Measurements from ENCODE around the gene NFKBIE. TPM values are rescaled to one million over a fixed set of nuclear protein-coding genes. Genes with fewer than 3 reads are reported as not detected.
"Not testable (repeated sequence)": the region's sequence is repeated elsewhere in the genome, so short reads cannot be mapped to it uniquely, and the experiment has no call there.

The NFKBIE gene, protein sequence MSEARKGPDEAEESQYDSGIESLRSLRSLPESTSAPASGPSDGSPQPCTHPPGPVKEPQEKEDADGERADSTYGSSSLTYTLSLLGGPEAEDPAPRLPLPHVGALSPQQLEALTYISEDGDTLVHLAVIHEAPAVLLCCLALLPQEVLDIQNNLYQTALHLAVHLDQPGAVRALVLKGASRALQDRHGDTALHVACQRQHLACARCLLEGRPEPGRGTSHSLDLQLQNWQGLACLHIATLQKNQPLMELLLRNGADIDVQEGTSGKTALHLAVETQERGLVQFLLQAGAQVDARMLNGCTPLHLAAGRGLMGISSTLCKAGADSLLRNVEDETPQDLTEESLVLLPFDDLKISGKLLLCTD
- 10 to 100 TPM in 2 of 4 donors, 1 to 10 TPM in 2; 7.6 to 13.5 (median 9.7) TPM for polyA plus RNA-seq
- long read RNA-seq, donor 1, transcript NFKBIE-201 (6 exons, 2,581 nt), result major isoform, 13 of 19 reads
- long read RNA-seq, donor 1, partial matches to known transcripts, result 6 of 19 reads
- long read RNA-seq, donor 1, other reads (novel, unspliced or antisense), result 0 of 19 reads
- long read RNA-seq, donor 2, partial matches to known transcripts, result 0 of 2 reads
- long read RNA-seq, donor 2, other reads (novel, unspliced or antisense), result 0 of 2 reads
- long read RNA-seq, donor 3, partial matches to known transcripts, result 0 of 2 reads
- long read RNA-seq, donor 3, other reads (novel, unspliced or antisense), result 0 of 2 reads
- long read RNA-seq, donor 4, result 0 reads
- long read RNA-seq, donor 5, partial matches to known transcripts, result 0 of 2 reads
- long read RNA-seq, donor 5, other reads (novel, unspliced or antisense), result 0 of 2 reads
- long read RNA-seq, donor 6, transcript NFKBIE-201 (6 exons, 2,581 nt), result major isoform, 6 of 6 reads
- long read RNA-seq, donor 6, partial matches to known transcripts, result 0 of 6 reads
- long read RNA-seq, donor 6, other reads (novel, unspliced or antisense), result 0 of 6 reads
- long read RNA-seq, donor 7, transcript NFKBIE-201 (6 exons, 2,581 nt), result major isoform, 5 of 5 reads
- long read RNA-seq, donor 7, partial matches to known transcripts, result 0 of 5 reads
- long read RNA-seq, donor 7, other reads (novel, unspliced or antisense), result 0 of 5 reads
- long read RNA-seq, donor 8, result 0 reads
- long read RNA-seq, donor 9, partial matches to known transcripts, result 0 of 1 reads
- long read RNA-seq, donor 9, other reads (novel, unspliced or antisense), result 0 of 1 reads
- long read RNA-seq, donor 10, transcript NFKBIE-201 (6 exons, 2,581 nt), result major isoform, 5 of 5 reads
- long read RNA-seq, donor 10, partial matches to known transcripts, result 0 of 5 reads
- long read RNA-seq, donor 10, other reads (novel, unspliced or antisense), result 0 of 5 reads

GRCh38 chr6:44265007-44265721 is at the start of gene NFKBIE:
Gene NFKBIE, minus strand, starts transcription at chr6:44265551. Its CDS starts 205 bp downstream, at chr6:44265346.
- peak within 1 kb of the TSS; percentile 82 to 84 (median 84) for H3K27ac ChIP-seq (ENCODE audit: low read depth in 1 of 3, low read length in 2 of 3)
- WGBS, 3 donors, result 0 to 1% (median 0%) methylated on average over 52 to 72 of the region's 72 CpGs
- H3K27me3 ChIP-seq (ENCODE audit: control insufficient read depth in 3 of 3, insufficient read depth in 3 of 3, low read length in 3 of 3), result peaks cover 4 to 21% (median 9%) of the 10 kb centered on the region in 3 donors
- H3K4me1 ChIP-seq (ENCODE audit: control insufficient read depth in 3 of 3, insufficient read depth in 2 of 3, low read depth in 1 of 3, low read length in 2 of 3), result peaks cover 0 to 28% (median 20%) of the 10 kb centered on the region in 3 donors
- peaks cover 0 to 2% of the 10 kb centered on the region in 2 donors for H3K9me3 ChIP-seq (ENCODE audit: control insufficient read depth in 2 of 2, insufficient read depth in 1 of 2, low read depth in 1 of 2, low read length in 1 of 2)
- no peak for FAIRE-seq
- peaks cover 0 to 29% (median 0%) of the 10 kb centered on the region in 3 donors for H3K36me3 ChIP-seq (ENCODE audit: control insufficient read depth in 3 of 3, insufficient read depth in 2 of 3, low read depth in 1 of 3, low read length in 3 of 3)
- DNase-seq, result peak; percentile 86 to 96
- peak within 1 kb of the TSS; percentile 66 to 85 (median 85) for H3K4me3 ChIP-seq (ENCODE audit: low read depth in 1 of 3, low read length in 3 of 3)

DNA sequence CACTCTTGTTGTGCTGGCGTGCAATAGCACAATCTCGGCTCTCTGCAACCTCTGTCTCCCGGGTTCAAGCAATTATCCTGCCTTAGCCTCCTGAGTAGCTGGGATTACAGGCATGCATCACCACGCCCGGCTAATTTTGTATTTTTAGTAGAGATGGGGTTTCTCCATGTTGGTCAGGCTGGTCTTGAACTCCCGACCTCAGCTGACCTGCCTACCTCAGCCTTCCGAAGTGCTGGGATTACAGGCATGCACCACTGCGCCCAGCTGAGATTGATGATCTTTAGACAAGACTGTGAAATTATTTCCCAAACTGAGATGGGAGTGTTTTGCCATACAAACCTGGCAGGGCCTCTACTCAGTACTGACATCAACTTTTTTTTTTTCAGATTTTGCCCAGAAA is 49.3 kb upstream of the NFKBIE start:
- 91 to 94% (median 91%) methylated on average over 8 of the region's 8 CpGs for WGBS, 3 donors
- Histone ChIP-seq H3K36me3 (ENCODE audit: control insufficient read depth in 3 of 3, insufficient read depth in 2 of 3, low read depth in 1 of 3, low read length in 3 of 3) (peaks cover 0 to 17% (median 0%) of the 10 kb centered on the region in 3 donors), H3K4me1 (ENCODE audit: control insufficient read depth in 3 of 3, insufficient read depth in 2 of 3, low read depth in 1 of 3, low read length in 2 of 3) (peaks cover 3 to 27% (median 10%) of the 10 kb centered on the region in 3 donors)
- not testable (repeated sequence) for H3K27me3 ChIP-seq (ENCODE audit: control insufficient read depth in 3 of 3, insufficient read depth in 3 of 3, low read length in 3 of 3); FAIRE-seq; H3K9me3 ChIP-seq (ENCODE audit: control insufficient read depth in 2 of 2, insufficient read depth in 1 of 2, low read depth in 1 of 2, low read length in 1 of 2); H3K27ac ChIP-seq (ENCODE audit: low read depth in 1 of 3, low read length in 2 of 3); H3K4me3 ChIP-seq (ENCODE audit: low read depth in 1 of 3, low read length in 3 of 3); DNase-seq

- FAIRE-seq, result no peak
- WGBS, 3 donors, result 1 to 2% (median 1%) methylated on average over 51 to 52 of the region's 52 CpGs
- H3K4me1 ChIP-seq (ENCODE audit: control insufficient read depth in 3 of 3, insufficient read depth in 2 of 3, low read depth in 1 of 3, low read length in 2 of 3), result peaks cover 3 to 36% (median 12%) of the 10 kb centered on the region in 3 donors
- peak within 1 kb of the TSS; percentile 16 to 82 (median 39) for H3K27ac ChIP-seq (ENCODE audit: low read depth in 1 of 3, low read length in 2 of 3)
- H3K9me3 ChIP-seq (ENCODE audit: control insufficient read depth in 2 of 2, insufficient read depth in 1 of 2, low read depth in 1 of 2, low read length in 1 of 2), result no peaks in the 10 kb centered on the region
- peak; percentile 87 to 96 for DNase-seq
- peaks cover 0 to 3% (median 0%) of the 10 kb centered on the region in 3 donors for H3K27me3 ChIP-seq (ENCODE audit: control insufficient read depth in 3 of 3, insufficient read depth in 3 of 3, low read length in 3 of 3)
- peaks cover 0 to 30% (median 0%) of the 10 kb centered on the region in 3 donors for H3K36me3 ChIP-seq (ENCODE audit: control insufficient read depth in 3 of 3, insufficient read depth in 2 of 3, low read depth in 1 of 3, low read length in 3 of 3)
- H3K4me3 ChIP-seq (ENCODE audit: low read depth in 1 of 3, low read length in 3 of 3), result peak within 1 kb of the TSS; percentile 81 to 83 (median 82)
Observed at GRCh38 chr6:44312901-44313788, 47.8 kb upstream of the NFKBIE start, which contains the start of gene AARS2. Gene AARS2, minus strand, starts transcription at chr6:44313347. Its CDS starts 24 bp downstream, at chr6:44313323.

GRCh38 chr6:44311767-44312166 is 46.4 kb upstream of the NFKBIE start:
- DNase-seq, result no peak
- Histone ChIP-seq H3K36me3 (ENCODE audit: control insufficient read depth in 3 of 3, insufficient read depth in 2 of 3, low read depth in 1 of 3, low read length in 3 of 3) (peaks cover 0 to 43% (median 3%) of the 10 kb centered on the region in 3 donors), H3K27ac (ENCODE audit: low read depth in 1 of 3, low read length in 2 of 3) (no peak overlapping the region), H3K27me3 (ENCODE audit: control insufficient read depth in 3 of 3, insufficient read depth in 3 of 3, low read length in 3 of 3) (peaks cover 0 to 3% (median 0%) of the 10 kb centered on the region in 3 donors), H3K4me1 (ENCODE audit: control insufficient read depth in 3 of 3, insufficient read depth in 2 of 3, low read depth in 1 of 3, low read length in 2 of 3) (peaks cover 3 to 36% (median 12%) of the 10 kb centered on the region in 3 donors), H3K9me3 (ENCODE audit: control insufficient read depth in 2 of 2, insufficient read depth in 1 of 2, low read depth in 1 of 2, low read length in 1 of 2) (no peaks in the 10 kb centered on the region), H3K4me3 (ENCODE audit: low read depth in 1 of 3, low read length in 3 of 3) (no peak overlapping the region)
- no peak for FAIRE-seq
- WGBS, 3 donors, result 62 to 82% (median 75%) methylated on average over 3 of the region's 3 CpGs

DNA sequence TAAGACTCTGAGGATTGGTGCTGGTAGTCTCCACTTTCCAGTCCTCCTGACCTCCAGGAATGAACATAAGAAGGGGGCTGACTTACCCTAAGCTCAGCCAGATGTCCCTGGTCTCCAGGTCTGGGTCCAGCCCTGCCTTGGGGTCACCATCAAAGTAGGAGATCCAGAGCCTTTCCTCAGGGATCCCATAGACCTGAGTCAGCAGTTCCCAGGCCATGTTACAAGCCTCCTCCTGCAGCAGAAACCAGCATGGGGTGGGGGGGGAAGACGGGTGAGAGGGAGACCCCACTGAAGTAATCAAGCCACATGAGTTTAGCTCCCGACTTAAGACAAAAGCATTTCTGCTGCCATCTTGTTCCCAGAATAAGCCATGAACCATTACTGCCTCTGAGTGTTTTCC is 46.0 kb upstream of the NFKBIE start:
- no peak for FAIRE-seq

DNA sequence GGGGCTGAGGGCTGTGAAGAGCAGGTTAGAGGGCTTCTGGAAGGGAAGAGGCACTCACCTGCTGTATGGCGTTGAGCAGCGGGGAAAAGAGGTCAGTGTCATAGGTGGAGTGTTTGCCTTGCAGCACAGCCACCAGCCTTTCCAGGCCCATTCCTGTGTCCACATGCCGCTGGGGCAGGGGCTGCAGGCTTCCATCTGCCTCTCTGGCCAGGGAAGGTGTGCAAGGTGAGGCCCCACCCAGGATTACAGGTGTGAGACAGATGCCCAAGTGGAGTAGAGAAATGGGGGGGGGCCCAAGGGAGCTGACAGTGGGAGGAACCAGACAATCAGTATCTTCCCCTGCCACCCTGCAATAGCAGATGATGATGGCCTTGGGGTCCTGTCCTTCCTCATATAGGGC is 44.9 kb upstream of the NFKBIE start:
- FAIRE-seq (no peak), DNase-seq (no peak)
- Histone ChIP-seq H3K9me3 (ENCODE audit: control insufficient read depth in 2 of 2, insufficient read depth in 1 of 2, low read depth in 1 of 2, low read length in 1 of 2) (no peaks in the 10 kb centered on the region), H3K4me3 (ENCODE audit: low read depth in 1 of 3, low read length in 3 of 3) (no peak overlapping the region), H3K36me3 (ENCODE audit: control insufficient read depth in 3 of 3, insufficient read depth in 2 of 3, low read depth in 1 of 3, low read length in 3 of 3) (peaks cover 3 to 59% (median 10%) of the 10 kb centered on the region in 3 donors), H3K4me1 (ENCODE audit: control insufficient read depth in 3 of 3, insufficient read depth in 2 of 3, low read depth in 1 of 3, low read length in 2 of 3) (peaks cover 3 to 36% (median 12%) of the 10 kb centered on the region in 3 donors), H3K27ac (ENCODE audit: low read depth in 1 of 3, low read length in 2 of 3) (peak overlapping the region in 1 of 3 donors; percentile 10), H3K27me3 (ENCODE audit: control insufficient read depth in 3 of 3, insufficient read depth in 3 of 3, low read length in 3 of 3) (no peaks in the 10 kb centered on the region)
- WGBS, 3 donors, result 79 to 93% (median 92%) methylated on average over 3 of the region's 3 CpGs

More for the DNA sequence above, 46.0 kb upstream of the NFKBIE start:
- Histone ChIP-seq H3K27me3 (ENCODE audit: control insufficient read depth in 3 of 3, insufficient read depth in 3 of 3, low read length in 3 of 3) (peaks cover 0 to 3% (median 0%) of the 10 kb centered on the region in 3 donors), H3K4me3 (ENCODE audit: low read depth in 1 of 3, low read length in 3 of 3) (no peak overlapping the region), H3K9me3 (ENCODE audit: control insufficient read depth in 2 of 2, insufficient read depth in 1 of 2, low read depth in 1 of 2, low read length in 1 of 2) (no peaks in the 10 kb centered on the region), H3K36me3 (ENCODE audit: control insufficient read depth in 3 of 3, insufficient read depth in 2 of 3, low read depth in 1 of 3, low read length in 3 of 3) (peaks cover 0 to 48% (median 4%) of the 10 kb centered on the region in 3 donors), H3K4me1 (ENCODE audit: control insufficient read depth in 3 of 3, insufficient read depth in 2 of 3, low read depth in 1 of 3, low read length in 2 of 3) (peaks cover 3 to 36% (median 12%) of the 10 kb centered on the region in 3 donors), H3K27ac (ENCODE audit: low read depth in 1 of 3, low read length in 2 of 3) (peak overlapping the region in 1 of 3 donors; percentile 32)
- DNase-seq, result no peak
- WGBS, 3 donors, result 50 to 86% (median 71%) methylated on average over 2 of the region's 2 CpGs
